ENCODE data around the gene LGI4.

LGI4 gene

GRCh38 chr19:35077411-35078223, 57.2 kb downstream of the LGI4 start:
- Histone ChIP-seq H3K36me3 (ENCODE audit: control insufficient read depth, insufficient read depth, low read length) (no peaks in the 10 kb centered on the region), H3K4me3 (ENCODE audit: low read depth, low read length) (no peak overlapping the region), H3K4me1 (ENCODE audit: control insufficient read depth, insufficient read depth, low read length) (no peaks in the 10 kb centered on the region), H3K9ac (ENCODE audit: low read depth, low read length) (no peak overlapping the region), H3K27ac (ENCODE audit: low read depth, low read length) (no peak overlapping the region), H3K9me3 (ENCODE audit: control insufficient read depth, insufficient read depth, low read length) (no peaks in the 10 kb centered on the region), H3K27me3 (ENCODE audit: control insufficient read depth, insufficient read depth, low read length) (no peaks in the 10 kb centered on the region)

GRCh38 chr19:35076657-35077056, 58.2 kb downstream of the LGI4 start:
- Histone ChIP-seq H3K27ac (ENCODE audit: low read depth, low read length) (no peak overlapping the region), H3K27me3 (ENCODE audit: control insufficient read depth, insufficient read depth, low read length) (no peaks in the 10 kb centered on the region), H3K4me3 (ENCODE audit: low read depth, low read length) (no peak overlapping the region), H3K36me3 (ENCODE audit: control insufficient read depth, insufficient read depth, low read length) (no peaks in the 10 kb centered on the region), H3K4me1 (ENCODE audit: control insufficient read depth, insufficient read depth, low read length) (no peaks in the 10 kb centered on the region), H3K9me3 (ENCODE audit: control insufficient read depth, insufficient read depth, low read length) (no peaks in the 10 kb centered on the region), H3K9ac (ENCODE audit: low read depth, low read length) (no peak overlapping the region)

- Histone ChIP-seq H3K27me3 (ENCODE audit: control insufficient read depth, insufficient read depth, low read length) (no peaks in the 10 kb centered on the region), H3K36me3 (ENCODE audit: control insufficient read depth, insufficient read depth, low read length) (no peaks in the 10 kb centered on the region), H3K4me1 (ENCODE audit: control insufficient read depth, insufficient read depth, low read length) (no peaks in the 10 kb centered on the region), H3K9me3 (ENCODE audit: control insufficient read depth, insufficient read depth, low read length) (no peaks in the 10 kb centered on the region), H3K9ac (ENCODE audit: low read depth, low read length) (no peak overlapping the region), H3K4me3 (ENCODE audit: low read depth, low read length) (no peak overlapping the region), H3K27ac (ENCODE audit: low read depth, low read length) (no peak overlapping the region)
Observed at GRCh38 chr19:35076026-35076370, 58.9 kb downstream of the LGI4 start.

- no peaks in the 10 kb centered on the region for H3K27me3 ChIP-seq (ENCODE audit: control insufficient read depth, insufficient read depth, low read length)
- H3K9ac ChIP-seq (ENCODE audit: low read depth, low read length): no peak overlapping the region
- no peaks in the 10 kb centered on the region for H3K36me3 ChIP-seq (ENCODE audit: control insufficient read depth, insufficient read depth, low read length)
- H3K4me3 ChIP-seq (ENCODE audit: low read depth, low read length): no peak overlapping the region
- no peaks in the 10 kb centered on the region for H3K4me1 ChIP-seq (ENCODE audit: control insufficient read depth, insufficient read depth, low read length)
- no peaks in the 10 kb centered on the region for H3K9me3 ChIP-seq (ENCODE audit: control insufficient read depth, insufficient read depth, low read length)
- H3K27ac ChIP-seq (ENCODE audit: low read depth, low read length): no peak overlapping the region
Observed at GRCh38 chr19:35075202-35076025, 59.4 kb downstream of the LGI4 start.
